ENCODE data around the gene PA2G4. TPM values are rescaled to one million over a fixed set of nuclear protein-coding genes. Genes with fewer than 3 reads are reported as not detected.
"Not testable (repeated sequence)": the region's sequence is repeated elsewhere in the genome, so short reads cannot be mapped to it uniquely, and the experiment has no call there.

PA2G4 gene
- 247 to 505 TPM (median 480 TPM) in 3 replicates for polyA plus RNA-seq
- 147 TPM for polyA plus RNA-seq (2011; ENCODE audit: low read depth)
- polyA plus RNA-seq (2011; cell fraction: cytosol; rRNA removed) = 318 and 422 TPM in 2 replicates
- polyA plus RNA-seq (2011; cell fraction: nucleus; rRNA removed) = 225 and 331 TPM in 2 replicates
- 153 and 296 TPM in 2 replicates for polyA plus RNA-seq (2012; ENCODE audit: low replicate concordance)
- 43.9 to 207 TPM (median 82.7 TPM) in 3 replicates for polyA minus RNA-seq
- polyA minus RNA-seq (2011; cell fraction: cytosol; rRNA and poly(A)+ RNA removed) = 155 TPM
- polyA minus RNA-seq (2011; cell fraction: nucleus; rRNA and poly(A)+ RNA removed) = 48.2 and 81.0 TPM in 2 replicates

- Histone ChIP-seq H3K36me3 (ENCODE audit: control insufficient read depth in 2 of 2, extremely low read depth in 1 of 2, insufficient read depth in 2 of 2, low read length in 2 of 2) (peaks cover 17 to 27% of the 10 kb centered on the region in 2 experiments), H4K20me1 (ENCODE audit: control insufficient read depth, extremely low read depth, insufficient read depth, low read length) (peaks cover 6% of the 10 kb centered on the region), H3K27ac (ENCODE audit: control insufficient read depth, insufficient read depth, low read length) (peak within 1 kb of the TSS; percentile 76), H3K9me3 (ENCODE audit: control insufficient read depth, low read depth, low read length) (no peaks in the 10 kb centered on the region), H3K79me2 (ENCODE audit: control insufficient read depth, insufficient read depth, low read length) (peaks cover 37% of the 10 kb centered on the region), H3K27me3 (ENCODE audit: control insufficient read depth, extremely low read depth, insufficient read depth, low read length) (no peaks in the 10 kb centered on the region), H3K4me3 (ENCODE audit: control insufficient read depth in 2 of 3, extremely low read depth in 1 of 3, insufficient read depth in 2 of 3, low read depth in 1 of 3, low read length in 3 of 3) (peak within 1 kb of the TSS; percentile 79 to 95 (median 93)), H2AFZ (ENCODE audit: control insufficient read depth, low read length) (peak within 1 kb of the TSS; percentile 80), H3K4me2 (ENCODE audit: control insufficient read depth, extremely low read depth, insufficient read depth, low read depth, low read length) (peak within 1 kb of the TSS; percentile 100), H3K9me1 (ENCODE audit: control insufficient read depth, extremely low read depth, insufficient read depth, low read length) (no peaks in the 10 kb centered on the region), H3K4me1 (ENCODE audit: control insufficient read depth, extremely low read depth, insufficient read depth, low read length) (peaks cover 21% of the 10 kb centered on the region), H3K9ac (ENCODE audit: control insufficient read depth, extremely low read depth, insufficient read depth, low read length) (peak within 1 kb of the TSS; percentile 95)
- FAIRE-seq (no peak), DNase-seq (ENCODE audit: low read depth, low spot score) (peak; percentile 94)
- dilution Hi-C loops (cut with MboI; ENCODE audit: extremely low pct_ligation_motif_present, low sequenced_read_pairs) = no loop called here
- TF ChIP-seq EZH2 (IDR thresholded peaks at IDR 0.05; ENCODE audit: low read length) = no peak
- TF ChIP-seq CTCF (optimal IDR thresholded peaks at IDR 0.05 in 1 of 3, IDR thresholded peaks at IDR 0.05 in 1 of 3, conservative IDR thresholded peaks at IDR 0.05 in 1 of 3; ENCODE audit: extremely low read depth in 1 of 3, insufficient read depth in 2 of 3, low read length in 3 of 3) = no peak
Measured at GRCh38 chr12:56104109-56104814, at the start of gene PA2G4. TSS of gene PA2G4 (plus strand) at chr12:56104559. CDS start at chr12:56104738, 179 bp downstream.

GRCh38 chr12:56059964-56060363, 44.4 kb upstream of the PA2G4 start:
- H2AFZ ChIP-seq (ENCODE audit: control insufficient read depth, low read length); DNase-seq (ENCODE audit: low read depth, low spot score); FAIRE-seq; H3K4me2 ChIP-seq (ENCODE audit: control insufficient read depth, extremely low read depth, insufficient read depth, low read depth, low read length); H3K27me3 ChIP-seq (ENCODE audit: control insufficient read depth, extremely low read depth, insufficient read depth, low read length); H3K9me3 ChIP-seq (ENCODE audit: control insufficient read depth, low read depth, low read length); H3K9ac ChIP-seq (ENCODE audit: control insufficient read depth, extremely low read depth, insufficient read depth, low read length); H3K27ac ChIP-seq (ENCODE audit: control insufficient read depth, insufficient read depth, low read length); H3K36me3 ChIP-seq (ENCODE audit: control insufficient read depth in 2 of 2, extremely low read depth in 1 of 2, insufficient read depth in 2 of 2, low read length in 2 of 2); H3K79me2 ChIP-seq (ENCODE audit: control insufficient read depth, insufficient read depth, low read length); H3K4me3 ChIP-seq (ENCODE audit: control insufficient read depth in 2 of 3, extremely low read depth in 1 of 3, insufficient read depth in 2 of 3, low read depth in 1 of 3, low read length in 3 of 3); H3K4me1 ChIP-seq (ENCODE audit: control insufficient read depth, extremely low read depth, insufficient read depth, low read length); H3K9me1 ChIP-seq (ENCODE audit: control insufficient read depth, extremely low read depth, insufficient read depth, low read length); dilution Hi-C loops (cut with MboI; ENCODE audit: extremely low pct_ligation_motif_present, low sequenced_read_pairs); H4K20me1 ChIP-seq (ENCODE audit: control insufficient read depth, extremely low read depth, insufficient read depth, low read length): not testable (repeated sequence)

Measured in keratinocyte (primary cell).